Occipital lobe (tissue), 2 donors: Measurements from ENCODE around the gene CD226. TPM values are rescaled to one million over a fixed set of nuclear protein-coding genes. Genes with fewer than 3 reads are reported as not detected.
"Not testable (repeated sequence)": the region's sequence is repeated elsewhere in the genome, so short reads cannot be mapped to it uniquely, and the experiment has no call there.

Experiments
- DNase-seq: peaks from one replicate; lab custom pipeline; 2025; lab: John Stamatoyannopoulos, UW
- total RNA-seq: library from RNA; depleted of rRNA; stranded (reverse); fragments of >200 nt; gene quantifications from one replicate; pipeline ENCODE4 v1.2.3, GENCODE V29; 2014

Gene CD226
- total RNA-seq, result 0.16 TPM

DNA sequence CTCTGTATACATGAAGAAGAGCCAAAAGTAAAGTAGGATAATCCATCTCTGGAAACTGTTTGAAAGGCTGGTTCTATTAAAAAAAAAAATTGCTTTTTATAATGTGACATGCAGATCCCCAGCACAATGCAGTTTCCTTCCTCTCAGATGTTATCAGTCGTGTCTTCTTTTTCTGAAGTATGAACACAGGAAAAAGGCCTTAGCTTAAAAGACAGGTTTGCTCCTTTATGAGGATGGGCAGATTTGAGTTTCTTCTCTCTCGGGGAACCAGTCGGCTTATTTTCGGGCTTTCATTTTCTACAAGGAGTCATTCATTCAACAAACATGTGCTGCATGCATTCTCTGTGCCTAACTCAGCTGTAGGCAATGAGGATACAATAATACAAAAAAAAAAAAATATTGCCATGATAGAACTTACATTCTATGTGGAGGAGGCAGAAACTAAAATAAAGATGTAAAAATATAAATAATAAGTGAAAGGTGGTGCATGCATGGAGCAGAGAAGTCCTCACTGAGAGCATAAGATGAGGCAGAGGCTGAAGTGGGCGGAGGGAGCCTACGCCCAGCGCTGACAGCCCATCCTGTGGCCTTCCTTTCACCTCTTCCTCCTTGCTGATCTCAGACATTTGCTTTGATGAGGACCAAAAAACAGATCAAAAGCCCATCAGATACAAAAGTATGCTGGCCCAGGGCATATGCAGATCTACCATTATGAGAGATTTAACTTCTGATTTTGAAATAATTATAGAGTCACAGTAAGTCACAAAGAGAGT, at the start of gene CD226:
Gene CD226 (minus strand): TSS at position 513 of the 773 bp plus-strand sequence. CDS start 467 bp downstream, at position 46.
- DNase-seq, result no peak

DNA sequence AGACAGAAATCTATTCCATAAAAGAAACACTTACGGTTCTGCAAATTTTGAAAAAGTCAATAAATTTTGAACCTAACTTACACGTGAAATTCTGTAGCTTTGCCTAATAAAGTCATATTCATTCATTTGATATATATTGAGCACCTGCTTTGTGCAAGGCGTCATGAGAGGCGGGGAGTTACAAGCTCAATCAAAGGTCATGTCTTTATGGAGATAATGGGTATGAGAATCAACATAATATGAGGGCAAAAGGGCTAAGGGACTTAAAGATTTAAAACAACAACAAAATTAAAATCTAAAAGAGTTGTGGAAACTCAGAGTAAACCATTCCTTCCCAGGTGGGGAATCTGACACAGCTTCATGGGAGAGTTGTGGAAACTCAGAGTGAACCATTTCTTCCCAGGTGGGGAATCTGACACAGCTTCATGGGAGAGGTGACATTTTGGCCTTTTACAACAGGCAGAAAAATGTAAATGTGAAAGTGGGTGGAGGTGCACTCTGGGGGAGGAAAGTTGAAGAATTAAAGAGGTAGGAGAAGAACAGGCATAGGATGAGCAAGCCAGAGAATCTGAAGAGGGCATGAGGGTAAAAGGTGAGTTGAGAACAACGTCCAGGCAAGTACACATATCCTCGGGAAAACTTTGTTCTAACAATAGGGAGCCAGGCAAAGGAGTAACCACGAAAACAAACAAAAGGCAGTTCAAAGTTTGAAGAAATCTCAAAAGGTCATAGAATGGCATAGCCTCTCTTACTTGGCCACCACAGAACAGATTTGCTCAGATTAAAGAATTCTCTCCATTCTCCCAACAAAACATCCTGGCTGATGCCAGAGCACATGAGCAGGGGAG, 49.5 kb upstream of the CD226 start:
- no peak for DNase-seq

DNA sequence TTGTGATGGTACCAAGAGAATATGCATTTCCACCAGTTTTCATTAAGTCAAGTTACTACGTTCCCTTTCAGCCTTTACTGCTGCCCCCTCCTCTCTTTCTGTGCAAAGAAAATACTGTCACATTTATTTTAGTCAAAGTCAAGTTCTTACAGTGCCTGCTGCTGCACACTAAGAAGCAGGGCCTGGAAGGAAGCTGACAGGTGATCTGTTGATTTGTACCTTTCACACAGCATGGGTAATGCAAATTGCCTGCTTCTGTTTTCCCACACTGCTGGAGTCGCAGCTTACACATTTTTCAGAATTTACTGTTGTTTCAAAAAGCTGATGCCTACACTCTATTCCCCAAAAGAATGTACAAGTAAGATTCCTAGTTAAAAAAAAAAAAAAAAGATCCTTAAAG, 48.7 kb upstream of the CD226 start:
- DNase-seq, result no peak

DNA sequence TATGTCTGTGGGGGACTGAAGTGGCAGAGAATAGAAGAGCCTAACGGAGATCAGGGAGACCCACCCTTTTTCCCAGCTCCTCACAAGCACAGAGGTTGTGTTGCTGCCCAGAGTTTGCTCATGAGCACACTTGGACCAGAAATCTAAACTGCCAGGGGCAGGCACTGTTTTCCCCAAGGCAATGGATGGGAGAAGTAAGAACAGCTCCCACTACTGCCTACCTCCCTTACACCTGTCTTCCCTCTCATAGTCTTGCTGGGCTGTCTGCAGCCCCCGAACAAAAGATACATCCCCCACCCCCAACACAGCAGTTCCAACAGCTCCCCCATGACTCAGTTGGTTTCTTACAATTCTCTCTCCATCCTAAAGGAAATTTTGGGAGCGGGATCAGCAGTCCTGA, 48.1 kb upstream of the CD226 start:
- DNase-seq, result no peak

DNA sequence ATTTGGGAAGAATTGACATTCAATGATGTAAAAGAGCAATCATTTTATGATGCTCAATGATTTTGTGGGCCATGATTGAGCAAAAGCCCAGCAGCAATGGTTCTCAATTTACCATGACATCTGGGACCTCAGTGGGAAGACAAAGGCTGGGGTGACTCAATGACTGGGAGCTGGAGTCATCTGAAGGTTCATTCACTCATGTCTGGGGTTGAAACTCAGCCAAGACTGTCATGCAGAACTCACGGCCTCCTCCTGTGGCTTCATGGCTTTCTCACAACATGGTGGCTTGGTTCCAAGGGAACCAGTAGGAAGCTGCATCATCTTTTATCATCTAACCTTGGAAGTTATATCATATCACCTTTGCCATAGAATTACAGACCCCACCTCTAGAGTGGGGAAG, 45.1 kb upstream of the CD226 start:
- no peak for DNase-seq

DNA sequence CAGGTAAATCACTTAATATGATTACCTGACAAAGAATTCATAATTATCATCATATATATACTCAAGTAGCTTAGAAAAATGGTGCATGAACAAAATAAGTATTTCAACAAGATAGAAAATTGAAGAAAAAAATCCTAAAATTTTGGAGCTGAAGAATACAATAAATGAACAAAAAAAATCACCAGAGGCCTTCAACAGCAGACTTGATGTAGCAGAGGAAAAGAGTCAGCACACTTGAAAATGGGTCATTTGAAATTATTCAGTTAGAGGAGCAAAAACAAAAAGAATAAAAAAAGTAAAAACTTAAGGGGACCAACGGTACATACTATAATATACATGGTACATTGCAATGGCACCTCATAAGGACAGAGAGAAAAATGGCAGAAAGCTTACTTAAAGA, 40.2 kb upstream of the CD226 start:
- no peak for DNase-seq

DNA sequence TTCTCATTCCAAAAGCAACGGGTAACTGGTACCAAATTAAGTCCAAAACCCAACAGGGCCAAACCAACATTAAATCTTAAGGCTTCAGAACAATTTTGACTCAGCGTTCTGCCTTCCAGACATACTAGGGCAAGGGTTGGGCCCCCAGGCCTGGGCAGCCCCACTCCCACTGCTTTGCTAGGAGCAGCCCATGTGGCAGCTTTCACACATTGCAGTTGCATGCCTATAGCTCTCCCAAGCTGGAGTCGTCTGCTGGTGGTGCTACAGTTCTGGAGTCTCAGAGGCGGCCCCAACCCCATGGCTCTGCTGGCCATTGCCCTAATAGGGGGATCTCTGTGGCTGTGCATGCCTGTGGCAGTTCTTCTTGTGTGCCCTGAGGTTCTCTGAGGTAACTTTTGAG, 37.6 kb upstream of the CD226 start:
- no peak for DNase-seq

DNA sequence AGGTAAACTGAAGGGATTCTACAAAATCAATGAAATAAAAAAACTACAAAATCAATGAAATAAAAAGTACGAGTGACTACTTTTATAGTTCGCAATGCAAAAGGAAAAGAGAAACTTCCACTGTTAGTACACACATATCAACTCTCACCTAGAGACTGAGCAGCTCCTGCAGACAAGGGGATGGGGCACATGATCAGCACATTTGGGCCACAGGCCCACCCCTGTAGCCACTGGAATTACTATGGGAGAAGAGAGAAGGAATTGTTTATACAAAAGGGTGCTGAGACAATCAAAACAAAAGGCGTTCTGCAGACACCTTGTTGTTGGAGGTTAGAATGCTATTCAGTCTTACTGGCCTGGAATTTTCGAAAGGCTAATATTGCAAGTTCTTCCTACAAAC, 34.7 kb upstream of the CD226 start:
- DNase-seq, result no peak

DNA sequence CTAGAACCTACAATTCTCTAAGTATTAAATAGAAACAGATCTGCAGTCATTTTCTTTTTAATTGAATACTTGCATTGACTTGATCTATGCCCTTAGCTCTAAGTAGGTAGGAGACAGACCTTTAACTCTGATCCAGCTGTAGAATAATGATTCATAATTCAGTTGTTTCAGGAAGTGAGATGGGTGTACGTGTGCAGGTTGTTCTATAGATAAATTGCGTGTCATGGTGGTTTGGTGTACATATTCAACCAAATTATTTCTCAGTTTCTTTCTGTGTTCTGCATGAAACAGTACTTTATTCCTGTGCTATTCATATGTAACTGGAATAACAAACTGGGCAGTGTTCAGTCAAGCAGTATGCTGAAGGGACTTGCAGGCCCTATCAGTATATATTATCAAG, 34.3 kb upstream of the CD226 start:
- DNase-seq, result no peak

DNA sequence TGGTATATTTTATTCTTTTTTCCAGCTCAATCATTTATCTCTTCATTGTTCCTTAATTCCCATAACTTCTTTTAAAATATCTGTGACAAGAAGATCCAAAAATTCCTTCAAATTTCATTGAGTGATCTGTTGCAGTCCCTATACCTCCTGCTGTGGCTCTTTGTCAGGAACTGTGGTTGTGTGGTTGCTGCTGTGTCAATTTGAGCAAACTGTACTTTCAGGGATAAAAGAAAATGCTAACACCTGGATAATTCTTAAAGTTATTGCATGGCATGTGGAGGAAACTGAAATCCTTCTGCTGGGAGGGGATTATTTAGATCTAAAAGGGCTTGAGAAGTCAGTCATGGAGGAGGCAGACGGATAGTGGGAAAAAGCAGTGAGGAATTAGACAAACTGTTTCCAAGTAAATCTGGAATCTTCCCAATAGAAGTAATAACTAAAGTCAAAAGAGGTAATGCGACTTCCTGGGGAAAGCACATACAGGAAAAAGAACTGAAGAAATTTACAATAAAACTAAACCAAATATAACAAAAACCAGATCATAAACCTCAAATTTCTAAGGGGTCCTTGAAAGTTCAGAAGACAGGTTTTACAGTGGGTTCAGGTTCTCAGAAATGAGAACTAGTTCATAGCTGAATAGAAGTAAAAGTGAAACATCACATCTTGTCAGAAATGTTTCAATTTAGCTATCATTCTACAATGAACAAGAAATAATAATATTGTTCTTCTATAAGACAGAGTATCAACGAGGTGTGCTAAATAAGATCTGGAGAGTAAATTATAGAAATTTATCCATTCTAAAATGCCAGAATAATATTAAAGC, 33.5 kb upstream of the CD226 start:
- no peak for DNase-seq

DNA sequence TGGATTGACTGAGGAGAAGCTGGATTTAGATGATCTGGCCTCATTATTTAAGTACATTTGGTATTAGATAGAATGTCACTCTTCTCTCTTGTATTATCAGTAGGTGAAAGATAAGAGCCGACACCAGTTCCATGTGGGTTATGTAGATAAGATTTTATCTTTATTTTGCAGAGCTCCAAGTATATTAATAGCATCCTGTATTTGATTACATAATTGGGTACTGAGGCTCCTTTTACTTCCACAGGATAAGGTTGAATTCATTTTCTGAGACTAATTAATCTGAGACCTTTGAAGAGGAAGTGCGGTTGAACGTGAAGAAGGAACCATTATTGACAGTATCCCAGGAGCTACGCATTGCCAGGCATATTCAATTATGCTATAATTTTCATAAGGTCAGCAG, 32.8 kb upstream of the CD226 start:
- DNase-seq, result no peak

DNA sequence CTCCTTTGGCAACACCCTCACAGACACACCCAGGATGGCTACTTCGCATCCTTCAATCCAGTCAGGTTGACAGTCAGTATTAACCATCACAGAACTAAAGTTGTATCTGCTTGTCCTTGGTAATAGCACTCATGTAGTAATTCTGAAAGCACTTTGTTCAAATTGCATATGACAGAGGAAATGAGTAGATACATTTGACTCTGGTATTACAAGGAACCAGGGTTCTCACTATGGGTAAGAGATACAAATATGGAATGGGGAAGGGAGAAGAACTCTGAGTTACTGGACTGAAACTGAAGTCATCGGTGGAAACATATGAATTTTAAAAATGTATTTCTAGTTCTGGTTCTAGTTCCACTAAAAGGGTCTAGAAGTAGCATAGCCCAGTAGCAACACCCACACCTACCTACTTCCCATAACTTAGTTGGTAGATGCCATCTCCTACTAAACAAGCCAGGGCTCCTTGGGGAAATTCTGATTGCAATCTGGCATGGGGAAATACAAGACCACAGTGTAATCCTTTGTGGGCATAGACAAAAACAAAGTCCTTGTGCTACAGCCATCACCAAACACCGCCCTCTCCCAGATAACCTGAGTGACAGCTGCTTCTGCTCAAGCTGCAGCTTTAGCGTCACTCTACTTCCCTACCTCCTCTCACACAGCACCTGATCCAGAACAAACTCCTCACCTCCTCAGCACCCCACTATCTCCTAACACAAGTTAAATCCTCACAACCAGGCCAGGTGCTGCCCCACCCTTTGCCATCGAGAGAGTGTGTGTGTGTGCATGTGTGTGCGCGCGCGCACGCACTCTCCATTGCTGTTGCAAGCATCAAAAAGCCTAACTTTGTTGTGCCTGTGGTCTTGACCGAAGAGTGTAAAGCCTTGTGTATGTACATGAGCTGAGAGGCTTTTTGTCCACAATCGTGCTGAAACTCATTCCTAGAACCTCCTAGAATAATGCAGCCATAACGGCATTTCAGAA, 31.4 kb upstream of the CD226 start:
- DNase-seq, result no peak

DNA sequence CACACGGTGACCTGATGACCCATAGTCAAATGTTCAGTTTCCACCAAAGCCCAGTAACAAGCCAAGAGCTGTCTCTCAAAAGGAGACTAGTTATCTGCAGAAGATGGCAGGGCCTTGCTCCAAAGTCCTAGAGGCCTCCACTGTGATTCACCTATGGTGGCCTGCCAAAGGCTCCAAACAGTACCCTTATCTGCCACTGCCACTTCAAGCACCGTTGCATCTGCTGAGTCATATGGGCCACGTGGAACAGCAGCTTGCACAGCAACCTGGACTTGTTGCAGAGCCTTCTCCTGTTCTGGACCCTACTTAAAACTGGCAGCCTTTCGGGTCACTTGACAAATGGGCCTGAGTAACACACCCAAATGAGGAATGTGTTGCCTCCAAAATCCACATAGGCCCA, 27.6 kb upstream of the CD226 start:
- not testable (repeated sequence) for DNase-seq

DNA sequence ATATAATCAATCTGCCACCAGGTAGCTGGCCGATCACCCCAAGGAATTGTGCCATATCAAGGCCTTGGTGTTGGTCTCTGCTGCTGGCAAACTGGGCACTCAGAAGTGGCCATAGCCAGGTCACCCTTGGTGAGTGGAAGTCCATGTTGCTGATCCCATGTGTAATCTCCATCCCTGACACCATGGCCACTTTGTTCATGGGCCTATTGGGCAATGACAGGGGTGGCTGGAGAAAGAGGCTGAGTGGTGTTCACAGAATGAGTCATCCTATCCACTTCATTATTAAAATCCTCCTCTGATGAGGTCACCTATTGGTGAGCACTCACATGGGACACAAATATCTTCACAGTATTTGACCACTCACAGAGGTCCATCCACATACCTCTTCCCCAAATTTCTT, 26.7 kb upstream of the CD226 start:
- DNase-seq, result no peak

DNA sequence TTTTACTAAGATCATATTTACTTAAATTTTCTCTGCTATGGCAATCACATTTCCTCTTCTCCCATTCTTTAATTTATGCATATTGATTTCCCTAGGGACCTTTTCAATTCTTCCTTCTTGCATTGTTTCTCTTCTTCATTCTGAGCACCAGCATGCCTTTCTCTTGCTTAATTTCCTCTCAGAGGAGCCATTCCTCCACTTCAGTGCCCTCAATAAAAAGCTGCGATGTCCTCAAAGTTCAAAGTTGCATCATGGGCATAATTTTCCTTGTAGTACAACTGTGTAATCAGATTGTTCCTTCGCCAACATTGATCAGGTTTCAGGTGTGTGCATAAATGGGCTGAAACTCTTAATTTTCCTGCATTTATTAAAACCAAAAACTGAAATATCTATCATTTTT, 21.8 kb upstream of the CD226 start:
- DNase-seq, result no peak

DNA sequence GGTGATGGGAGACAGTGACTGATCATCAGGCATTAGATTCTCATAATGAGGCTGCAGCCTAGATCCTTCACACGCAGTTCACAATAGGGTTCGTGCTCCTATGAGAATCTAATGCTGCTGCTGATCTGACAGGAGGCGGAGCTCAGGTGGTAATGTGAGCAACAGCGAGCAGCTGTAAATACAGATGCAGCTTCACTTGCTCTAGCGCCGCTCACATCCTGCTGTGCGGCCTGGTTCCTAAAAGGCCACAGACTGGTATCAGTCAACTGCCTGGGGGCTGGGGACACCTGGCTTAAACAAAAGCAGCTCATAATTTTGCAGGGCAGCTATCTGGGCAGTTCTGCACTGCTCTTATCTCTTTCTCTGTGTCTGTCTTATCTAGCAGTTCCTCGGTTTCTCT, 20.4 kb upstream of the CD226 start:
- no peak for DNase-seq

DNA sequence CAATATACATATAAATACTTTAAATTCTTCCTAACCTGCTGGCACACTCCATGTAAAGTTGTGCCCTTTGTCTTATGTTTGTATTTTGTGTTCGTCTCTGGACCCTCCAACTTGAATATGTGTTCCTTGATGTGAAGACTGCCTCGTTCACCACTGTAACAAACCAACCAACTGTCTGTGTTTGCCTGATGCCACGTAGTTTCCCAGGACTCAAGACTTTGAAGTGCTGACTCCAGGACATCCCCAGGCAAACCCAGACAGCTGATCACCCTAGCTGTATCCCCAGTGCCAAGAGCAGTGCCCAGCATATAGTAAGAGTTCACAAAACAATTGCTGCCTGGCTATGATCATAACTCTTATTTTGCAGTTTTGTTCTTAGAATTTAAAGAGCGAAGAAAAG, 15.5 kb upstream of the CD226 start:
- DNase-seq, result no peak

DNA sequence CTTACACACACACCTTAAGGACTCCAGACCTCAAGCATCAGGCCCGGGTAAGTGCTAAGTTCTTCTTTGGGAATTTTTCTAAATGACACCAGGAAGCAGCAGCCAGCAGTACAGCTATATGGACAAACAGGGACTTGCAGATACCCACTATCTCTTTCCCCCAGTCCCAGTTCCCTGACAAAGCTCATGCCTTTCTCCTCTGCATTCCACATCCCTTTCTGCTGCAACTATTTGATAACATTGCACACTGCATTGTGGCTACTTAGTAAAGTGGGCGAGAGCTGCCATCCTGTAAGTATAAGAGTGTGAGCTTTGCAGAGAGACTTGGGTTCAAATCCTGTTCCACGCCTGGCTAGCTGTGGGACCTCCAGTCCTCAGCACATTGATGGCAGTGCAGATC, 14.0 kb upstream of the CD226 start:
- DNase-seq, result no peak

DNA sequence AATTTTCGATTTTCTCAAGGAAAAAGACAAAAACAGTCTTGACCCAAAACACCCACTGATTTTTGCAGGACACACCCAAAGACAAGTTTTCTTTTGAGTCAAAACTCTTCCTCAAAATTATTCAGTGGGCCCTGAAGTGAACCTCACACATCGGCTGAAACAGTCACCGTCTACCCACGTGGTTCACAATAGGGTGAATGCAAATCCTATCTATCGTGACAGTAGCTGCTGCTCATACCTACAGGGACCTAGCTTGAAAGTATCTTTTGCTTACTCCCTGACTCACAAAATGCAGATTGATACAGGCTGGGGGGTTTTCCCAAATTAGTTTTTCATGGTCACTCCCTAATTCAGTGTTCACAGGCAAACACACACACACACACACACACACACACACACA, 10.7 kb upstream of the CD226 start:
- no peak for DNase-seq

DNA sequence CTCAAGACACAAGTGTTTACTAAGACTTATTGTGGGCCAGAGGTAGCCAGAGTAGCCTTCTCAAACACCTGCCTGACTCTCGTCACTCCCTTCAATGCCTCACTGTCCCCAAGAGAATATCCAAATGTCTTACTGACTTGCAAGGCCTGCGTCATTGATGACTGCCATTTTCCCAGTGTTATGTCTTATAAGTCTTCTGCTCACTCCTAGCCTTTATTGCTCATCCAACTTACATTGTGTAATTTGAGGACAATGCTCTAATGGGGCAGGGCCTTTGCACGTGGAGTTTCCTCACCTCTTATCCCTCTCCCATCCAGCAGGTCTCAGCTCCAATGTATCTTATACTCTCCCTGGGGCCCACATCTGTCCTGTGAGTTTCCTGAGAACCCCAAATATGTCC, 10.1 kb upstream of the CD226 start:
- DNase-seq, result no peak
